HG03460 (cell line): ENCODE data around the gene KCTD1.

ENCODE experiments used
- ATAC-seq: cut with Tn5 transposase; IDR thresholded peaks from one replicate; pipeline ENCODE4 v1.9.1; 2021; ENCODE audit not compliant: unreplicated experiment

The KCTD1 gene

DNA sequence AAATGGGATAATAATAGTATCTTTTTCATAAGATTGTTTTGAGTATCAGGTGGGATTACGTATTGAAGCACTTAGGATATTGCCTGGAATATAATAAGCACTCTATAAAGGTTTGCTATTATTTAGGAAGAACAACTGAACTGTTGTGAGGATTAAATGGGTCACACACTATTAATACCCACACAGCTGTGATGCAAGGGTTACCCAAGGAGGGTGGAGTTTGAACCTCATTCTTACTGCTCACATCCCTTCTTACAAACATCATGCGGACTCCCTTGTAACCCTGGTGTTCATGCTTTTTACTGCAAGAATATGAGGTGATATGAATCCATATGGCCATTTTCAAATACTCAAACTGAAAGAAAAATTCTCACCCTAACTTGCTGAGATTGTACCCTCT is 113.5 kb downstream of the KCTD1 start:
- ATAC-seq: no peak

DNA sequence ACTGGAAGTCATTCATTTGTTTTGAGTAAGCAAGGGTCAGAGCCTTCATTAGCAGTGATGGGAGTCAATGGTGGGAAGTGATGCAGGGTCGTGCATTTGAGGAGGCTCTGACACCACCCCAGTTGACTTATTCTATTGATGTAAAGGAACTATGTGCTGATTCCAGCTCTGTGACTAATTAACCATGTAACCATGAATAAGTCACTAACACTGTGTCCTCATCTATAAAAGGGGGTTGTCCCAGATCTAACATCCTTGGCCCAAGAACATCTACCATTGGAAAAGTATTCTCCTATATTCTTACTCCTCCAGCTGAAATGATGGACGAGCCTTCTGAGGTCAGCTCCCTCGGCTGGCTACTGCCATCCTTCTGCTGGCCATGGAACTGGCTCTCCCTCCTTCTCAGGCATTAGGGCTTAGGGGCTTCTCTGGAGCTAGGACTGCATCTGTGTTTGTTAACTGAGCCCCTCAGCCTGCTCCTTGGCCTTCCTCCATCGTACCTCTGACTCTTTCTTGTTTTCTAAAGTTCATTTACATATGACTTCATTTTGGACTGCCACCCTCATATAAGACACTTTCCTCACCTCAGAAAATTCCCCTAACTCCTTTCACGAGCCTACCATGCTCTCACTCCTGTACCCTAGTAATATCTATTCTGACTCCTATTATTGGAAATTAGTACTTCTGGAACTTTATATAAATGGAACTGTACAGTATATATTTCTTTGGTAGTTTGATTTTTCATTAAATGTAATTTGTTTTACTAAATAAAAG is 115.5 kb downstream of the KCTD1 start:
- ATAC-seq: no peak

DNA sequence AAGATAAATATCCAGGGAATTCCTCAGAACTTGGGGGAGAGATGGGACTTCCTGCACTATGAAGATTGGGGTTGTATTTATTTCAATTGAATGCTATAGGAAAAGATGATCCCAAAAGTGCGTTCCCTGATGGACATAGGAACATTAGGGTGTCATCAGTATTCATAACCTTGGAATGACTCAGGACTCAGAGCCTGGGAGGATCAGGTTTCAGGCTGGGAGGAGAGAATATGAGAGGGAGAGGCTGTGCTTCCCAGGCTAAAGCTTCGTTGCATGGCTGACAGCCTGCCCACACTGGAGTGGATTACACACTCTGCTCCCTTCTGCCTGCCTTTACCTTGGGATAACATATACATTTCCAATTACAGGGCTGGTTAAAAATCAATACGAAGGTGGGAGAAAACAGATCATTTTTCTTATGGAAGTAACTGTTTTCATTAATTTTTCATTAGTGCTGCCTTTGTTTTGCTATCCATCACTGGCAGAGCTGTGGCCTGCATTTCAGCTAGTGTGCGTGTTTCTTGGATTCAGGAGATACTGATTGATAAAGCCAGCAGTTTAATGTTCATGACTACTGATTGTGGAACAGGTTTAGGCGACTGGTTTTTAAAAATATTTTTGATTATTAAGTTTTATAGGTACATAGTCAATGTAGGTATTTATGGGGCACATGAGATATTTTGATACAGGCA is 118.7 kb downstream of the KCTD1 start:
- no peak for ATAC-seq

DNA sequence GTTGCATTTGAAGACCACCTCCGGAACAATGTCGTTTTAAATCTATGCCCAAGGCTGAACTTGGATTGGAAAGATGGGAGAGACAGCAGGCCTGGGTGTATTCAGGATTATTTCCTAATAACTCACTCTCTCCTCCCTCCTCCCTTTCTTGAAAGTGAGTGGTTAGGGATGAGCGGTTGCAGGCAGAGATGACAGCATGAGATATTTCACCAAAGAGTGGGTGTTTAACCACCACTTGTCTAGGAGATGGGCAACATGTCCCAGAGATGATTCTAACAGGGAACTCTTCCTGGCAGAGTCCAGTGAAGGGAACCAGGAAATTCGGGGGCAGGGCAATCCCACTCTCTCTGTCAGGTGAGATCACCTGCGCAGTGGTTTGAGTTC is 123.2 kb downstream of the KCTD1 start:
- no peak for ATAC-seq

DNA sequence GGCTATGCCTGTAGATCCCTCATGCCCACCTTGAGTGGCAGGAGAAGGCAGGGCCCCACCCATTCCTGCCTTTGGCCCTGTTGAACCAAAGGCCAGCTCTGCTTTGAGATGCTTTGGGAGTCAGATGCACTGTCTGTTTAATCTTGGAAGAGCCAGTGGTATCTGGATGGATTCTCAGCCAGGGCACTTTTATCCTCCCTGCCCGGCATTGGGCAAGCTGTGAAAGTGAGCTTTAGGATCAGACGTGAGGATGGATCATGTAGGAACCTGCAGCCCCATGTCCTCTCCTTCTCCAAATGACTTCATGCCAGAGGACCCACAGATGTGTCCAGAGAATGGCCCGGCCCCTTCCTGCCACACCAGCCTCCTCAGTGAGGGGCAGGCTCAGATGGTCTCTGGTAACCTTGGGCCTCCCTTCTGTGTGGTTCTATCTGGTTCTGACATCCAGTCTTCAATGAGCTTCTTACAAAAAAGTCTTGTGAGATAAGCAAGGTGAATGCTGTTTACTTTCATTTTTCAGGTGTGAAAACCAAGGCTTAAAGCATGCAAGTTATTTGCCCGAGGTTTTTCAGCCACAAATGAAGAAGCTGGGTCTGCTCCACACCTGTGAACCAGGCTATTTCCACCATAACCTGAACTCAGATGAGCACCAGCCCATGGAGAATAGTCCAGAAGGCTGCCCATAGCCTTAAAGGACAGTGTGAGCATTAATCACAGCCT is 123.8 kb downstream of the KCTD1 start:
- no peak for ATAC-seq

DNA sequence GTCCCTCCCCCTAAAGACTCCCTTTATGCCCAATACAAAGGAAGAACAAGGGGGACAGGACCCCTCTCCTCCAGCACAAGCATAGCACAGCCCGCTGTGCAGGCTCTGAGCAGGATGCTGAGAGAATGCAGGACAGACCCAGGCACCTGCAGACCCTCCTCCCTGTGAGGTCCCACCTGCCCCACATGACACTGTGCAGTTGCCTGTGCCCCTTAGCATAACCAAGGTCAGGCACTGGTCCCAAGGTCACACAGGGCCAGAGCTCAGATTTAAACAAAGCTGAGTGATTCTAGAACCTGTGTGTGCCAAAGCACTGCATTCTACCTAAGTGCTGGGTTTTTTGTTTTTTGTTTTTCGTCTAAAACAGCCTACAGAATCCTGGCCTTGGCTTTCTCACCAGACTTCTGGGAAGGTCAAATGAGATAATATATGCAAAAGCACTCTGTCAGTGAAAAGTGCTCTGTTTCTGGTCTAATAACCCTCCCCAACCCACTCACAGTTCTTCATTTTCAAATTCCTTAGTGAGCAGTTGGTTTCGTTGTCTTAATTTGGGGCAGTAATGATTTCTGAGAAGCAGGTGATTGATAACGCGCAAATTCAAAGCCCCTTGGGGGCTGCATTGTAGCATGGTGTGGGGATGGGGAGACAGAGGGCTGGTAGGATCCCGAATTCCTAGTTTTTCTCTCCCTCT is 125.7 kb downstream of the KCTD1 start:
- ATAC-seq: peak; percentile 56

DNA sequence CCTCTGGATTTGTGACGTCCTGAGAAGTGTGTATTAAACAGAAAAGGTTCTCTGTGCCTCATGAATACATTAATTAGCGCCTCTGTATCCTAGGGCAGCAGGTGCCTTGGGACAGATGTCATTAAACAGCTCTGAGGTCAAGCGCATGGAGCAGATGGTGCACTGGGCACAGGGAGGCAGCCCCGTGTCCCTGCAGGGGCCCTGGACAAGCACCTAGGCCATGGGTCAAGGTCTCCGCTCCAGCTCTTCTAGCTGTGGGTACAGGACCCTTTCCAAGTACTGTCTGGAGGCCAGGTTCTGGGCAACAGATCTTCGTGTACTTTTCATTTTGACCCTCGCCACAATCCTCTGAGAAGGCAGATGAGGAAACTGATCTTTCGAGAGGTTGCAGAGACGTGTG is 126.4 kb downstream of the KCTD1 start:
- no peak for ATAC-seq

GRCh38 chr18:26421503-26421902 is 126.8 kb downstream of the KCTD1 start:
- no peak for ATAC-seq

DNA sequence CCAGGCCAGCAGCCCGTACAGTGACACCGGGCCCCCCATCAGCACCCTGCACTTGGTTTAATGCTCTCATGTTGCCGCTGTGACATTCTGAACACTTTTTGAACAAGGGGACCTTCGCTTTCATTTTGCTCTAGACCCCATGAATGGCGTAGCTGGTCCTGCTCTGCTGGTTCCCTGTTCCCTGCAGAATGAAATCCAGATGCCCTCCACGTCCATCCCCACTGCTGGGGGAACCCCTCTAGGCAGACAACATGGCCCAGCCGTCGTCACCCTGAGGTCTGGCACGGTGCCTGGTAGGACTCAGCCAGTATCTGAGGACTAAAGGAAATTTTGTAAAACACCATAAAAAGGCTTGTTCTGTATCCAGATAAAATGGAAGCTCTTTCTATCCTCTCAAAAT is 128.6 kb downstream of the KCTD1 start:
- no peak for ATAC-seq

DNA sequence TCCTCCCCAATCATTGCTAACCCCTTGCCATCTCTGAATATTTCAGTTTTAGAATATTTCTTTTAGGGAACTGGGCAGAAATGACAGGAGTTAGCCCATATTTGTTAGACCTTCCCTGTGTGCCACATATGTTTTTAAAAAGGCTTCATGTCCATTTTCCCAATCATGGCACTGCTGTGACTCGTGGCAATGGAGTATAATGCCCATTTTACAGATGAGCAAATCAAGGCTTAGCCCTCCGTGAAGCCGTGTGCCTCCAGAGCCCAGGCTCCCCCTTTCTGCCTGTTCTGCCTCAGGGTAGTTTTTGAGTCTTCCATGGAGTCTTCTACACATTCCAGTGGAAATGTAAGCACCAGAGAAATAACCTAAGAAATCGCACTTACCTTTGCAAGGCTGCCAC is 130.1 kb downstream of the KCTD1 start:
- ATAC-seq: no peak

- no peak for ATAC-seq
Observed at GRCh38 chr18:26417190-26417589, 131.2 kb downstream of the KCTD1 start.

DNA sequence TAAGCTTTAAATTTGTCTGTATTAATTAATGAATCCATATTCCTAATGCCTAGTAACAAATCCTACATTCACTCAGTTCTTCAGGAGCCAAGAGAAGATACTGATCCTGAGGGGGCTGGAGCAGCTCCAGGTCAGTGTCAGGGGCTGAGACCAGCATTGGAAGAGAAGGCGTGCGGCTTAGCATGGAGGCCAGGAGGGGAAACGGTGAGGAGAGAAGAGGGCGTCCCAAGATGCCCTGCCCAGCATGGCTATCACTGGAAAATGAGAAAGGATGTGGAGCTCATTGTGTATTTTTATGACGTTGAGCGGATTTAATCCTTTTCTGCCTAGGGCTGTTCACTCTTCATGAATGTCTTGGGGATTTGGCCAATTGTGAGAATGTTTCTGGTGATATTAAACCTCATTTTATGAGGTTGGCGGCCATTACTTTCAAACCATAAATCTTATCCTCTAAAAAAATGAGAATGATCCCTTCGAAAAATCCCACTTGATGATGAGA is 131.7 kb downstream of the KCTD1 start:
- ATAC-seq: no peak

DNA sequence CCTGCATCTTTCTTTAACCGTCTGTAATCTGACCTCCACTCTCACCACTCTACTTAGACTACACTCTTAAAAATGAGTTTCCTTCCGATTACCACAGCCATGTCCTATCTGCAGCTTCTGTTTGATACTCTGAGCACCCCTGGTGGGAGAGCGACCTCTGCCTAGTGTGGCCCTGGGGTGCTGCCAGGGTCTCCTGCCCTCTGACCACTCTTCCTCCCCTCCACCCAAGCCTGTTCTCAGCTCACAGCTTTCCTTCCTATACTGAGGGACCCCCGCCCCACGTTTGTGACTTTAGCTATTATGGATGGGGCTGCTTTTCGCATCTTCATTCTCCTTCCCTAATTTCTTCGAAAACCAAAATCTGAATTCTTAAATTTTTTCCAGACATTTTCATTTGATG is 132.7 kb downstream of the KCTD1 start:
- ATAC-seq: no peak

- no peak for ATAC-seq
Observed at GRCh38 chr18:26414901-26415440, 133.4 kb downstream of the KCTD1 start.

GRCh38 chr18:26409091-26409490 is 139.3 kb downstream of the KCTD1 start:
- no peak for ATAC-seq

- ATAC-seq: no peak
Observed at GRCh38 chr18:26407736-26408601, 140.4 kb downstream of the KCTD1 start.

DNA sequence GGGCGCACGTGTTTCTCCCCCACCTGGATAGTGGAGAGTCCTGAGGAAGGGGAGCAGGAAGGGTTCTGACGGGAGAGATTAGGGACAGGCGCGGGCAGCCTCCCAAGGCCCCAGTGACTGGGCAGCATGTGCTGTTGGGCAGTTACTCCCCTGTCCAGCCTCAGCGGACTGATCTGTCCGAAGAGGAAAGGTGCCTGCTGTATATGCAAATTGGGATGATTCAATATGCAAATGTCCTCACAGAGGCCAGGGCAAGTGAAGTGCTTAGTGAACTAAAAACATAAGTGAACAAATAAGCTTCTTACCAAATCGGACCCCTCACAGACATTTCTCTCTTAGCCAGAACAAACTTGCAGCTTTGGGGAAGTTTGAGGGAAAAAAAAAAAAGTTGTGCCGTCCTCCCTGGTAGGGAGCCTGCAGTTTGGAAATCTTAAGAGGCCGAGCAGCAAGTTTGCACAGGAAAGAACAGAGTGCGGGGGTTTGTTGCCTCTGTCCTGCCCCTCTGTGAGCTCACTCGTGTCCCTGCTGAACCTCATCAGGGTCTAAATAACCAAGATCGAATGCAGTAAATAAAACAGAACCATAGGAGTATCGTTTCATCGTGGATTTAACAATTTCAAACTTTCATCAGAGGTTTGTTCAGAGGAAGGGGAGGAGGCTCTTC is 141.4 kb downstream of the KCTD1 start:
- no peak for ATAC-seq

- ATAC-seq: no peak
Observed at GRCh38 chr18:26406324-26406723, 142.0 kb downstream of the KCTD1 start.

- peak; percentile 90 for ATAC-seq
Observed at GRCh38 chr18:26405190-26405801, 143.1 kb downstream of the KCTD1 start.
